Cardiac fibroblast (primary cell): ENCODE results near the gene ARID4B.

ENCODE experiments used
- DNase-seq, 2 donors: peaks; one replicate each; pipeline versions ENCODE4 v3.0.0 to v3.0.0-alpha.2; 2010; ENCODE audit warnings: low read depth in 2 of 2
- H3K4me3 ChIP-seq, 2 donors: replicated peaks in 1 of 2; 1 replicate in 1 of 2; 2 replicates in 1 of 2; pipeline ENCODE4 v1.5.1; 2011; ENCODE audit warnings: low read depth in 2 of 2, low read length in 2 of 2, mild to moderate bottlenecking in 2 of 2, moderate library complexity in 1 of 2
- CTCF ChIP-seq: IDR thresholded peaks from one replicate; pipeline ENCODE4 v1.5.1; 2011; ENCODE audit warnings: low read depth, mild to moderate bottlenecking, low read length, inconsistent platforms

Gene ARID4B

GRCh38 chr1:235147269-235147668 is 180.7 kb downstream of the ARID4B start:
- H3K4me3 ChIP-seq, result no peak overlapping the region
- TF ChIP-seq CTCF, result no peak
- DNase-seq, result no peak

GRCh38 chr1:235145639-235146038 is 182.3 kb downstream of the ARID4B start:
- DNase-seq, result no peak
- TF ChIP-seq CTCF, result no peak
- no peak overlapping the region for H3K4me3 ChIP-seq

GRCh38 chr1:235142991-235143390 is 185.0 kb downstream of the ARID4B start:
- no peak for TF ChIP-seq CTCF
- H3K4me3 ChIP-seq, result no peak overlapping the region
- DNase-seq, result no peak

- no peak for TF ChIP-seq CTCF
- DNase-seq, result no peak
- no peak overlapping the region for H3K4me3 ChIP-seq
Observed at GRCh38 chr1:235139315-235139714, 188.7 kb downstream of the ARID4B start.

- TF ChIP-seq CTCF, result no peak
Observed at GRCh38 chr1:235138821-235139220, 189.2 kb downstream of the ARID4B start.

GRCh38 chr1:235136111-235136510 is 191.9 kb downstream of the ARID4B start:
- no peak for DNase-seq
- no peak overlapping the region for H3K4me3 ChIP-seq
- TF ChIP-seq CTCF, result no peak

More at GRCh38 chr1:235138821-235139220, 189.2 kb downstream of the ARID4B start:
- DNase-seq, result no peak
- no peak overlapping the region for H3K4me3 ChIP-seq

- DNase-seq, result no peak
- H3K4me3 ChIP-seq, result no peak overlapping the region
- TF ChIP-seq CTCF, result no peak
Observed at GRCh38 chr1:235134171-235134570, 193.8 kb downstream of the ARID4B start.
